ENCODE results near the gene AOPEP. TPM values are rescaled to one million over a fixed set of nuclear protein-coding genes. Genes with fewer than 3 reads are reported as not detected.

AOPEP gene
- total RNA-seq, 1 donor from 2014 or later = 305 TPM

DNA sequence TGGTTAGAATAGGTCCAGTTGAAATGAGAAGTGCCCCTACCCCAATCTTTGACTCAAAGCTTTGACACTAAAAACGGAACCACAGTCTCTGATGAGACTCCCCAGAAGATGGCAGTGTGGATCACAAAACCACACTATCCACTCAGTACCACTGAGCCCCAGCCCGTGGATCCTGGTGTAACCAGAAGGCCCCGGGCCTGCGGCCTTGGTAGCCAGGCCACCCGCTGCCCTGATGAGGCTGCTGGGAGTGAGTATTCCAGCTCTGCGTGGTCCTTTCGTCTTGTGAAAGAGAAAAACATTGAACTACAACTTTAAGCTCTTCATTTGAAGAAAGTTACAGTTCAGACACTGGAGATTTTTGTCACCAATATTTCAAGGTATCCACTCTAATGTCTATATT is 45.0 kb upstream of the AOPEP start:
- TF ChIP-seq, protein P1, sequence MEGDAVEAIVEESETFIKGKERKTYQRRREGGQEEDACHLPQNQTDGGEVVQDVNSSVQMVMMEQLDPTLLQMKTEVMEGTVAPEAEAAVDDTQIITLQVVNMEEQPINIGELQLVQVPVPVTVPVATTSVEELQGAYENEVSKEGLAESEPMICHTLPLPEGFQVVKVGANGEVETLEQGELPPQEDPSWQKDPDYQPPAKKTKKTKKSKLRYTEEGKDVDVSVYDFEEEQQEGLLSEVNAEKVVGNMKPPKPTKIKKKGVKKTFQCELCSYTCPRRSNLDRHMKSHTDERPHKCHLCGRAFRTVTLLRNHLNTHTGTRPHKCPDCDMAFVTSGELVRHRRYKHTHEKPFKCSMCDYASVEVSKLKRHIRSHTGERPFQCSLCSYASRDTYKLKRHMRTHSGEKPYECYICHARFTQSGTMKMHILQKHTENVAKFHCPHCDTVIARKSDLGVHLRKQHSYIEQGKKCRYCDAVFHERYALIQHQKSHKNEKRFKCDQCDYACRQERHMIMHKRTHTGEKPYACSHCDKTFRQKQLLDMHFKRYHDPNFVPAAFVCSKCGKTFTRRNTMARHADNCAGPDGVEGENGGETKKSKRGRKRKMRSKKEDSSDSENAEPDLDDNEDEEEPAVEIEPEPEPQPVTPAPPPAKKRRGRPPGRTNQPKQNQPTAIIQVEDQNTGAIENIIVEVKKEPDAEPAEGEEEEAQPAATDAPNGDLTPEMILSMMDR (IDR thresholded peaks at IDR 0.05) = peak; percentile 59 to 88 (median 65)
- TF ChIP-seq POLR2AphosphoS5 (IDR thresholded peaks at IDR 0.05; ENCODE audit: insufficient read depth in 1 of 2, low read depth in 1 of 2) = peak; percentile 40 to 48
- no peak for TF ChIP-seq POLR2A (IDR thresholded peaks at IDR 0.05)
- Histone ChIP-seq H3K9me3 (no peaks in the 10 kb centered on the region), H3K4me3 (no peak overlapping the region), H3K4me1 (peaks cover 15% of the 10 kb centered on the region), H3K36me3 (no peaks in the 10 kb centered on the region), H3K27ac (peak overlapping the region; percentile 59), H3K27me3 (no peaks in the 10 kb centered on the region)
- no peak for DNase-seq (ENCODE audit: extremely low spot score in 2 of 2)
- intact Hi-C loops (cut with DNase I) = no loop called here

DNA sequence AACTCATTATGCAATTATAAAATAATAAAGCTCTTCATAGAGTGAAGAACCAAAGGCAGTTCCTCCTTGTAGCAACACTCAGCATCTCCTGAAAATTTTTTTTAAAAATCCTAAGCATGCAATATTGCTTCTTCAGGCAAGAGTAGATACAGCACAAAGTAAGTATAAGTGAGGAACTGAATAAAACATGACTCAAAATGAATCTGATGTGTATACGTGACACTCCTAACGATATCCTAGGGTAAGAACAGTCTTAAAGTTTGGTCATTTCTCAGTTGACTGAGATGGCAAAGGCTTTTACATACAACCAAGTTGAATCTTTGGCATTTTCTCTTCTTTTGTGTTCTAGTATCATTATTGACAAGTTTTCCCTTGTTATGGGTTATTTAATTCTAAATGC is 41.1 kb upstream of the AOPEP start:
- Histone ChIP-seq H3K27me3 (no peaks in the 10 kb centered on the region), H3K4me3 (no peak overlapping the region), H3K36me3 (no peaks in the 10 kb centered on the region), H3K4me1 (peaks cover 6% of the 10 kb centered on the region), H3K9me3 (no peaks in the 10 kb centered on the region), H3K27ac (no peak overlapping the region)
- no peak for TF ChIP-seq POLR2AphosphoS5 (IDR thresholded peaks at IDR 0.05; ENCODE audit: insufficient read depth in 1 of 2, low read depth in 1 of 2)
- TF ChIP-seq, protein P1 (IDR thresholded peaks at IDR 0.05) = no peak
- TF ChIP-seq POLR2A (IDR thresholded peaks at IDR 0.05) = no peak
- intact Hi-C loops (cut with DNase I) = no loop called here
- DNase-seq (ENCODE audit: extremely low spot score in 2 of 2) = no peak

DNA sequence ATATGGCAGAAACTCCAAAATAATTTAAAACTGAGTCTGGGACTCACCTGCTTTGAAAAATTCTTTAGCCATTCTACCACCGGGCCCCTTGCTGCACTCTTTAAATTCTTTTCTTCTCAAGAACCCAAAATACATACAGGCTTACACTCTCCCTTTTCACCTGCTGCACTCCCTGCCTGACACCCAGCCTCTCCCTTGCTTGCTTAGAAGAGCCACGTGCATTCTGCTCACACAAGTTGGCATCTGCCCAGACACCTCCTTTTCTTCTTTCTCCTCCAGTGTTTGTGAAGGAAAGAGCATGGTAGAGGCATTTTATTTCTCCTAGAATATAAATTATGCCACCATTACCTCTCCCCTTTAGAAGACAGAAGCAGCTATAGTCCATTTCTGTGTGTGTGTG is 39.0 kb upstream of the AOPEP start:
- no peak for TF ChIP-seq POLR2A (IDR thresholded peaks at IDR 0.05)
- intact Hi-C loops (cut with DNase I) = no loop called here
- H3K4me3 ChIP-seq = no peak overlapping the region
- H3K36me3 ChIP-seq = no peaks in the 10 kb centered on the region
- DNase-seq (ENCODE audit: extremely low spot score in 2 of 2) = peak in 1 of 2 donors; percentile 54
- H3K4me1 ChIP-seq = no peaks in the 10 kb centered on the region
- H3K9me3 ChIP-seq = no peaks in the 10 kb centered on the region
- H3K27ac ChIP-seq = no peak overlapping the region
- no peaks in the 10 kb centered on the region for H3K27me3 ChIP-seq

DNA sequence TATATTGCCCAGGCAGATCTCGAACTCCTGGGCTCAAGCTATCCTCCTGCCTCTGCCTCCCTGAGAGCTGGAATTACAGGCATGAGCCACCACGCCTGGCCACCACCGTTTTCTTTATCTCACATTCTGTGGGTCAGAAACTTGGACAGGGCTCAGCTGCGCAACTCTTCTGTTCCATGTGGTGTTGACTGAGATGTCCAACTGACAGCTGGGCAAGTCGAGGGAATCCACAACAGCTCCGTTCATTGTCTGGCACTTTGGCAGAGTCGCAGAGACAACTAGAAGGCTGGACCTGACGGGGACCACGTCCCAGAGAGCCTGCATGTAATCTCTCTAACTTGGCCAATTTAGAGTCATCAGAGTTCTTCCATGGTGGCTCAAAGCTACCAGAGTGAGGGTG is 36.2 kb upstream of the AOPEP start:
- Histone ChIP-seq H3K36me3 (no peaks in the 10 kb centered on the region), H3K27me3 (no peaks in the 10 kb centered on the region), H3K4me3 (no peak overlapping the region), H3K9me3 (no peaks in the 10 kb centered on the region), H3K4me1 (peaks cover 6% of the 10 kb centered on the region), H3K27ac (no peak overlapping the region)
- no peak for DNase-seq (ENCODE audit: extremely low spot score in 2 of 2)
- intact Hi-C loops (cut with DNase I) = no loop called here
- TF ChIP-seq POLR2AphosphoS5 (IDR thresholded peaks at IDR 0.05; ENCODE audit: insufficient read depth in 1 of 2, low read depth in 1 of 2) = no peak
- TF ChIP-seq, protein P1 (IDR thresholded peaks at IDR 0.05) = no peak
- TF ChIP-seq POLR2A (IDR thresholded peaks at IDR 0.05) = no peak

DNA sequence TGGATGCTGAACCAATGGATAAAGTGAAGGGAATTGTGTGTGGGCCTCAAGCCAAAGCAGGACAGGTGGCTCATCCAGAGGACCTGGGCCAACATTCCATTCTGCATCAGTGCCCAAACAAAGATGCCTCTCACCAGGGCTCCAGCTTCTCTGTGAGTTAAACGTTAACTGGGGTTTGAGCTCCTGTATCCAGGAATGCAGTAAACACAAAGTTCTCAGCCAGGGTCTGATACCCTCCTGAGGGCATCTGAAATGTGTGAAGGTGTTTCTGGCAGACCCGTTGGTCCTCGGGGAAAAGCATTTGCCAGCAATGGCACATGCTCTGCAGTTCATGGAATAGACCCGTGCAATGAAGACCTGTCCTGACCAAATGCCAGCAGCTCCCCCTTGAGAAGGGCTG is 33.9 kb upstream of the AOPEP start:
- H3K27ac ChIP-seq = no peak overlapping the region
- TF ChIP-seq POLR2AphosphoS5 (IDR thresholded peaks at IDR 0.05; ENCODE audit: insufficient read depth in 1 of 2, low read depth in 1 of 2) (no peak), POLR2A (IDR thresholded peaks at IDR 0.05) (no peak)
- TF ChIP-seq, protein P1 (IDR thresholded peaks at IDR 0.05) = no peak
- no peaks in the 10 kb centered on the region for H3K36me3 ChIP-seq
- H3K4me1 ChIP-seq = peaks cover 6% of the 10 kb centered on the region
- H3K9me3 ChIP-seq = no peaks in the 10 kb centered on the region
- intact Hi-C loops (cut with DNase I) = no loop called here
- H3K27me3 ChIP-seq = no peaks in the 10 kb centered on the region
- no peak for DNase-seq (ENCODE audit: extremely low spot score in 2 of 2)
- H3K4me3 ChIP-seq = no peak overlapping the region
